SHP77 (cell line): ENCODE measurements around the gene SPIRE1.

Experiments
- DNase-seq, 2 experiments: peaks; one replicate each; lab custom pipeline; 2025; lab: John Stamatoyannopoulos, UW

The SPIRE1 gene

DNA sequence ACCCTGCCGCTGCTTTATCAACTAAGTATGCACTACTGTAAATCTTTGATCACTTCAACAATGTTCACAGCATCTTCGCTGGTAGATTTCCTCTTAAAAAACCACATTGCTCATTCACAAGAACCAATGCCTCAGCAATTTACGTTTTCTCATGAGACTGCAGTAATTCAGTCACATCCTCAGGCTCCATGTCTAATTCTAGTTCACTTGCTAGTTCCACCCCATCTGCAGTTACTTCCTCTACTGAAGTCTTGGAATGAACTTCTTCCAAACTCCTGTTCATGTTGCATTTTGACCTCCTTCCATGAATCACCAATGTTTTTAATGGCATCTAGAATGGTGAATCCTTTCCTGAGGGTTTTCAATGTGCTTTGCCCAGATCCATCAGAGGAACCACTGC, 214.4 kb downstream of the SPIRE1 start:
- DNase-seq: no peak

DNA sequence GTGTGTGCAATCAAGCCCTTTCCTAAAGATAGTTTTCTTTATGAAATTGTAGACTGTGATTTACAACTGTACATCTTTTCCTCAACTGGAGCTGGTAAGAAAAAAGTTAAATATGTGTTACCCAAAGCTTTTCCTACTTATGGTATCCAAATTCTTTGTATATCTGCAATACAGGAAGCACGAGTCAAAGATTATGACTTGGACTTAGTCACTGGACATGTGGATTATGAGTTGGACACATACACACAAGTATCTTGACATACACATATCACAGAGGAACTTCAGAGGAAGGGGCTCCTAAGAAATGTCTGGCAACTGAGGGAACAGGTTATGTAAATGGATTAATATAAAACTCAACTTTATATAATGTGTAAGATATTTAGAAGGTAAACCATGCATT, 215.0 kb downstream of the SPIRE1 start:
- DNase-seq: no peak

GRCh38 chr18:12441475-12442034, 216.4 kb downstream of the SPIRE1 start:
- no peak for DNase-seq

DNA sequence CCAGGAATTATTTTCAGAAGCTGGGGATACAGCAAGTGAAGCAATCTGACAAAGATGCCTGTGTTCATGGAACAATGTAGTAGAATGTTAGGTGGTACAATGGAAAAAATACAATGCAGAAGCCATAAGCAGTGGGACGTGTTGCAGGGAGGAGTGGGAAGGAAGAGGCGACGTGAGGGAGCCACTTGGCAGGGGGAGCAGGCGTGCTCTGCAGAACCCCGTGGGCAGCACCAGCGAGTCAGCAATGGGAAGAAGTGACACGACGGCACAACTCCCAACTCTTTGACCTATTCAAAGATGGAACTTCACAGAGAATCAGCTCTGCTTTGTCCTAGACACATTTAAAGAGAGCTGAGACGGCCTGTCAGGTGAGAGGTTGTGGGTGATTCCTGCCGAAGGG, 219.7 kb downstream of the SPIRE1 start:
- no peak for DNase-seq

DNA sequence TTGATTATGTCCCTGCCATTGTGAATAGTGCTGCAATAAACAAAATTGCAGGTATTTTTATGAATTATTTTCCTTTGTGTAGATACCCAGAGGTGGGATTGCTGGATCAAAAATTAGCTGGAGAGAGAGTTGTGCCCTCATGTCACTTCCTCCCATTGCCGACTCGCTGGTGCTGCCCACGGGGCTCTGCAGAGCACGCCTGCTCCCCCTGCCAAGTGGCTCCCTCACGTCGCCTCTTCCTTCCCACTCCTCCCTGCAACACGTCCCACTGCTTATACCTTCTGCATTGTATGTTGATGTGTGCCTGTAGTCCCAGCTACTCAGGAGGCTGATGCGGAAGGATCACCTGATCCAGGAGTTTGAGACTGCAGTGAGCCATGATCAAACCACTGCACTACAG, 222.0 kb downstream of the SPIRE1 start:
- DNase-seq: no peak

- no peak for DNase-seq
Observed at GRCh38 chr18:12434541-12434929, 223.4 kb downstream of the SPIRE1 start.

- no peak for DNase-seq
Observed at GRCh38 chr18:12433829-12434540, 223.9 kb downstream of the SPIRE1 start.

DNA sequence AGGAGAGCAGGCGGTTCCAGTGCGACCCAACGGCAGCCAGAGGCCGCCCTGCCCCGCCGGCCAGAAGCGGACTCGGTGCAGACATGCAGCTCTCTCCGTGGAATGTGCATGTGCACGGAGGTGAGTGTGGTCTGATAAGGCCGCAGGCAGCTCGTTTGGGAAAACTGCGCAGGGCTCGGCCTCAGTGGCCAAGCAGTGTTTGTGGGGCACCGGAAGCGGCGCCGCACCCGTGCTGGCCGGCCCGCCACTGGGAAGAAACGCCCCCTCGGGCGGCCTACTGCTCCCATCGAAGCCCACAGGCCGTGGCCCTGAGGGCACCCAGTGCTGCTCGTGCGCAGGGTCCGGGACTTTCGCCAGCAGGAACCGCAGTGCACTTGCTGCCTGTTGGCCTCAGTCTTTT, 225.0 kb downstream of the SPIRE1 start:
- no peak for DNase-seq

GRCh38 chr18:12432196-12432595, 225.7 kb downstream of the SPIRE1 start:
- DNase-seq: no peak

DNA sequence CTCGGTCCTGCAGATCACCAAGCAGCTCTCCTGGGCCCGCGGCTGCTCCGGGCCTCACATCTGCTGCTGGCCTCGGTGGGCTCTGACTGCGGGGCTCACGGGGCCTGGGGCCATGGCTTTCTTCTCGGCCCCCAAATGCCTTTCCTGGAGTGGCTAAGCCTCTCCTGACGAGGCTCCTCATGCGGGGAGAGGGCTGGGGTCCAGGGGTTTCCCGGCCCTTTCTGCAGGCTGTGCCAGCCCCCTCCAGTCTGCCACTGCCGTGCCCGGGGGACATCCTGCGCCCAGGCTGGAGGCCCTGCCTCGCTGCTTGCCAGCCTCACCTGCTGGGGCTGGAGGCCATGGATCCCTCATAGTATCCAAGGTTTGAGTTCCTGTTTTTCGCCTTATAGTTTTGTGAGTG, 226.3 kb downstream of the SPIRE1 start:
- no peak for DNase-seq

GRCh38 chr18:12430137-12430990, 227.5 kb downstream of the SPIRE1 start:
- DNase-seq: no peak

- no peak for DNase-seq
Observed at GRCh38 chr18:12429556-12429955, 228.4 kb downstream of the SPIRE1 start.

DNA sequence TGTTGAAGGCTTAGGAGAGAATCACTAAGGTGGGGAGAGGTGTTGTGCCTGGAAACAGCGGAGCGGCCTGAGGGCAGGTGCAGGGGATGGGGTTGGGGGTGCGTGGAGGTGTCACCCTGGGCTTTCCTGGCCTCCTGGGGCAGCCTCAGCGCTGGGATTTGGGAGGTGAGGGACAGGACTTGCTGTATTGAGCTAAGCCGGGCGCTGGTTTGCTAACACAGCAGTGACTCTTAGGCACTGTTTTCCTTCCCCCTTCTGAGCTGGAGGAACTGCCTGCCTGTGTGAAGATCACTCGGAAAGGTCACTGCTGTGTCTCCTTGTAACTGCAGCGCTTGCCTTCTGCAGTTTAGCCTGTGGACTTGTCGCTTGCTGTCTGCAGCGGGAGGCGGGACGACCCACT, 229.0 kb downstream of the SPIRE1 start:
- DNase-seq: no peak

GRCh38 chr18:12426924-12427323, 231.0 kb downstream of the SPIRE1 start:
- DNase-seq: no peak

DNA sequence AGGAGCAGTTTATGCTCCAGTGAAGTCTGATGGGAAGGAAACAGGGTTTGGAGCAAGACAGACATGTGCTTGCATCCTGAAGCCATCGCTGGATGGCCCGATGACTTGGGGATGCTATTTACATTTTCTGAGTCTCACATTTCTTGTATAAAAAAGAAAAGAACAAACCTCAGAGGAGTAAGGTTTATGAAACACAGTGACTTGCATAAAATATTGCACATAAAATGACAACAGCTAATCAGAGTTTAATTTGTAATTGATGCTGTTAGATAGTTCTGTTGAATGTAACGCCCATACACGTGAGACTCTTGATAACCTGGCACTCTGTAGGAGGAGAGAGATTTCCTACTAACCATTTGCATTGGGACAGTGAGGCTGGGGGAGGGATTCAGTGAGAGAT, 233.7 kb downstream of the SPIRE1 start:
- DNase-seq: no peak

- DNase-seq: peak; percentile 49 to 58
Observed at GRCh38 chr18:12423820-12424219, 234.1 kb downstream of the SPIRE1 start.

GRCh38 chr18:12423393-12423792, 234.5 kb downstream of the SPIRE1 start:
- no peak for DNase-seq

DNA sequence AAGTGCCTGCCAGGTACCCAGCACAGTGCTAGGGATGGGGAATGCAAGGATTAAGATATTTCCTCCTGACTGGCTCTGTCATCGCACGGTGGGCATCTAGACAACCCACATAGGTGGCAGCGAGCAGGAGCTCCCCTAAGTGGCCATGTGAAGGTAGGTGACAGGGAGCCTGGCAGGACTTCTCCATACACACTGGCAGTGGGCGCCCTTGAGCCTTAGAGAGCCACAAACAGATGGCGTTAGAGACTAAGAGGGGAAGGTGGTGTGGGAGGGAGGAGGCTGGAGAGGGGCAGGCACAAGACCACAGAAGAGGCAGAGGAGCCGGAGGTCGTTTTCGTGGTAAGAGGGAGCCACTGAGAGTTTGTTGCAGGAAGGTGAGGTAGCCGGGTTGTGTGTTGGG, 235.0 kb downstream of the SPIRE1 start:
- peak; percentile 49 to 77 for DNase-seq

DNA sequence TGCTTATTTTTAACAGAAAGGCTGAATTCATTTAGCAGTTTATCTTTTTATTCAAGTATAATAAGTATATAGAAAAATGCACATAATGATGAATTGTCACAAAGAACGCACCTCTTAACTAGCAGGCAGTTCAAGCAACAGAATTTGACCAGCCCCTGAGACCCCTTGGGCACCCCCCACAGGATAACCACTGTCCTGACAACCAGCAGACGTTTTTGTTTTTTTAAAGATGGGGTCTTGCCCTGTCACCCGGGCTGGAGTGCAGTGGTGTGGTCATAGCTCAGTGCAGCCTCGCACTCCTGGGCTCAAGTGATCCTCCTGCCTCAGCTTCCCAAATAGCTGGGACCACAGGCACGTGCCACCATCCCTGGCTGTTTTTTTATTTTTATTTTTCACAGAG, 236.2 kb downstream of the SPIRE1 start:
- DNase-seq: no peak

DNA sequence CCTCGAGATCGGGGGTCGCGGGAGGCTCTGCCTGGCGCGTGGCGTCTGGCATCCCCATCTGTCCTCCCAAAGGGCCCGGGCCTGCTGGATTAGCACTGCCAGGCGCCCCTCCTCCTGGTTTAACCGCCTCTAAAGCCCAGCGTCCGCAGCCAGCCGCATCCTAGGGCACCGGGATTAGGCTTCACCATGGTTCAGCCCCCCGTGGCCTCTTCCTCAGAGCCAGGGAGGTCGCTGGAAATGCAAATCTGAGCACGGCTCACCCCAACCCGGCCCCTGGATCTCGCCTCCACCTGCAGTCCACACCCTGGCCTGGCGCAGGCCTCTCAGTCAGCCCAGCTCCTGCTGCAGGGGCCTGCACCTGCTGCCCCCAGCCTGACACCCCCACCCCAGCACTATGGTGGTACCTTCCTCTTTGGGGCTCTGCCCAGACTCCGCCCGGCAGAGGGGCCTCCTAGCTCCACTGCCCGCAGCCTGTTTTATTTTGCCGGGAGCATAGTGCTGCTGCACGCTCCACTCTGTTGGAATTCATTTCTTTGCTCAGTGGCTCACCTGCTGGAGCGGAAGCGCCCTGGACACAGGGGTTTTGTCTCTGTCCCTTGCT, 237.0 kb downstream of the SPIRE1 start:
- DNase-seq: peak; percentile 31 to 49

DNA sequence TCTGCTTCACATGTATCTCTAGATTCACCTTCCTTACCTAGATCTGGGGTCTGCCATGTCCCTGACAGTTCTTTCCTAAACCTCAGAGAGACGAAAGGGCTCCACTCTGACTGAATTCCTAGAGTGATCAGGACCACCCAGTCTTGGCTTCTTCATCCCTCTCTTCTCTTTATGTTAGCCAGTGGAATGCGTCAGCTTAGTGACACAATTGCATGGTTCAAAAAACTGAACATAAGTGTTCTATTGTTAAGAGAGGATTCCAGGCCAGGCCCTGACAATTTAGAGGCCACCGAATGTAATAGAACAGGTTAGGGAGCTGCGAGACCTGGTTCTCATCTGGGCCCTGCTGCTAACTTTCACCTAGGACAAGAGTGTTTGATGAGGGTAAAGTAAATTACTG, 240.2 kb downstream of the SPIRE1 start:
- no peak for DNase-seq

- no peak for DNase-seq
Observed at GRCh38 chr18:12416098-12416729, 241.7 kb downstream of the SPIRE1 start.
